Measurements from ENCODE around the gene KRT7.

The KRT7 gene

GRCh38 chr12:52232674-52233461, at the start of gene KRT7:
Gene KRT7 (plus strand): TSS chr12:52233243. CDS start chr12:52233297, 54 bp downstream.
- DNase-seq (ENCODE audit: low read depth, low spot score) = peak; percentile 57

GRCh38 chr12:52183544-52183910, 49.5 kb upstream of the KRT7 start:
- peak; percentile 23 for DNase-seq (ENCODE audit: low read depth, low spot score)

GRCh38 chr12:52183971-52184370, 49.1 kb upstream of the KRT7 start:
- no peak for DNase-seq (ENCODE audit: low read depth, low spot score)

- no peak for DNase-seq (ENCODE audit: low read depth, low spot score)
These were observed 48.2 kb upstream of the KRT7 start for GRCh38 chr12:52184813-52185212.

- no peak for DNase-seq (ENCODE audit: low read depth, low spot score)
These were observed 47.6 kb upstream of the KRT7 start for GRCh38 chr12:52185400-52185967.

GRCh38 chr12:52186118-52186840, 46.8 kb upstream of the KRT7 start:
- DNase-seq (ENCODE audit: low read depth, low spot score) = peak; percentile 79

- DNase-seq (ENCODE audit: low read depth, low spot score) = no peak
These were observed 45.8 kb upstream of the KRT7 start for GRCh38 chr12:52187206-52187605.

GRCh38 chr12:52187640-52188039, 45.4 kb upstream of the KRT7 start:
- DNase-seq (ENCODE audit: low read depth, low spot score) = no peak

GRCh38 chr12:52188658-52189057, 44.4 kb upstream of the KRT7 start:
- DNase-seq (ENCODE audit: low read depth, low spot score) = no peak

GRCh38 chr12:52189376-52190174, 43.5 kb upstream of the KRT7 start:
- no peak for DNase-seq (ENCODE audit: low read depth, low spot score)

GRCh38 chr12:52190860-52191729, 41.9 kb upstream of the KRT7 start:
- no peak for DNase-seq (ENCODE audit: low read depth, low spot score)

- no peak for DNase-seq (ENCODE audit: low read depth, low spot score)
These were observed 40.9 kb upstream of the KRT7 start, which contains the start of gene KRT80 for GRCh38 chr12:52191841-52192791. Gene KRT80 (minus strand): TSS chr12:52192014. CDS start chr12:52191902, 112 bp downstream.

GRCh38 chr12:52193532-52193931, 39.5 kb upstream of the KRT7 start:
- no peak for DNase-seq (ENCODE audit: low read depth, low spot score)

GRCh38 chr12:52193991-52194390, 39.1 kb upstream of the KRT7 start:
- DNase-seq (ENCODE audit: low read depth, low spot score) = peak; percentile 86

- peak; percentile 70 for DNase-seq (ENCODE audit: low read depth, low spot score)
These were observed 37.8 kb upstream of the KRT7 start for GRCh38 chr12:52195065-52195730.

GRCh38 chr12:52197371-52198231, 35.4 kb upstream of the KRT7 start:
- DNase-seq (ENCODE audit: low read depth, low spot score) = no peak

- DNase-seq (ENCODE audit: low read depth, low spot score) = no peak
These were observed 34.4 kb upstream of the KRT7 start for GRCh38 chr12:52198454-52199215.
